Suprapubic skin (tissue), 4 donors: Measurements from ENCODE around the gene COG5.

Experiments used
- CTCF ChIP-seq, 2 donors: fragments of 200-600 bp in 1 of 2; fragments of 450-650 bp in 1 of 2; sonication (generic) in 1 of 2; IDR thresholded peaks; one replicate each; pipeline ENCODE4 v1.5.1; 2016 to 2019; ENCODE audit warnings: antibody characterized with exemption in 2 of 2, mild to moderate bottlenecking in 1 of 2, moderate library complexity in 1 of 2
- EP300 ChIP-seq: sonication (generic); formaldehyde crosslinking; IDR thresholded peaks from one replicate; pipeline ENCODE4 v1.6.1; 2017; ENCODE audit warnings: antibody characterized with exemption
- POLR2A ChIP-seq, 2 donors: fragments of 450-650 bp; IDR thresholded peaks; one replicate each; pipeline ENCODE4 v1.6.1; 2017; ENCODE audit warnings: antibody characterized with exemption in 2 of 2, mild to moderate bottlenecking in 2 of 2, moderate library complexity in 2 of 2
- POLR2AphosphoS5 ChIP-seq, 3 donors: sonication (generic); formaldehyde crosslinking; IDR thresholded peaks; one replicate each; pipeline ENCODE4 v1.6.1; 2017; ENCODE audit warnings: antibody characterized with exemption in 3 of 3

GRCh38 chr7:107560898-107561516, 2.7 kb downstream of the COG5 start:
- TF ChIP-seq CTCF (IDR thresholded peaks at IDR 0.05) (no peak), POLR2A (IDR thresholded peaks at IDR 0.05) (no peak), EP300 (no peak), POLR2AphosphoS5 (IDR thresholded peaks at IDR 0.05) (no peak)
